Sigmoid colon (tissue), 7 donors: ENCODE measurements around the gene STX2. TPM values are rescaled to one million over a fixed set of nuclear protein-coding genes. Genes with fewer than 3 reads are reported as not detected.

Experiments
- DNase-seq: peaks from one replicate; pipeline ENCODE4 v3.0.0-alpha.2; 2019
- H3K27ac ChIP-seq, 4 donors: fragments of 200-600 bp; sonication (generic); one replicate each; pipeline ENCODE4 v1.5.1; 2016 to 2019; ENCODE audit warnings: mild to moderate bottlenecking in 1 of 4
- H3K27me3 ChIP-seq, 3 donors: fragments of 200-600 bp; sonication (generic); one replicate each; pipeline ENCODE4 v1.5.1; 2019; ENCODE audit warnings: mild to moderate bottlenecking in 1 of 3
- H3K36me3 ChIP-seq, 4 donors: fragments of 200-600 bp; sonication (generic); one replicate each; pipeline ENCODE4 v1.5.1; 2016 to 2019
- H3K4me1 ChIP-seq, 4 donors: fragments of 200-600 bp; sonication (generic); one replicate each; pipeline ENCODE4 v1.5.1; 2017 to 2019
- H3K4me3 ChIP-seq, 4 donors: fragments of 200-600 bp; sonication (generic); one replicate each; pipeline ENCODE4 v1.5.1; 2017 to 2019; ENCODE audit warnings: mild to moderate bottlenecking in 2 of 4, moderate library complexity in 1 of 4
- H3K9me3 ChIP-seq, 4 donors: fragments of 200-600 bp in 3 of 4; sonication (generic) in 3 of 4; one replicate each; pipeline versions ENCODE4 v1.5.1 to v1.6.1; 2013 to 2019
- CTCF ChIP-seq, 4 experiments: fragments of 450-650 bp in 3 of 4; fragments of 200-600 bp in 1 of 4; IDR thresholded peaks; one replicate each; pipeline ENCODE4 v1.5.1; 2016 to 2019; ENCODE audit warnings: antibody characterized with exemption in 4 of 4, mild to moderate bottlenecking in 3 of 4, moderate library complexity in 2 of 4
- EP300 ChIP-seq, 4 donors: sonication (generic); formaldehyde crosslinking; IDR thresholded peaks; one replicate each; pipeline ENCODE4 v1.6.1; 2017; ENCODE audit warnings: antibody characterized with exemption in 4 of 4
- POLR2A ChIP-seq, 2 donors: fragments of 450-650 bp; IDR thresholded peaks; one replicate each; pipeline ENCODE4 v1.6.1; 2016; ENCODE audit warnings: antibody characterized with exemption in 2 of 2, mild to moderate bottlenecking in 2 of 2, moderate library complexity in 2 of 2
- POLR2AphosphoS5 ChIP-seq, 4 donors: sonication (generic); formaldehyde crosslinking; IDR thresholded peaks; one replicate each; pipeline ENCODE4 v1.6.1; 2017; ENCODE audit warnings: antibody characterized with exemption in 4 of 4
- WGBS, 2 donors: extraction: QIAGEN DNeasy Blood & Tissue Kit; methylation state at CpG; one replicate each; pipeline ENCODE4 v1.1.7; 2013; 5-methylcytosine and 5-hydroxymethylcytosine counted together
- intact Hi-C: fragments of 100-400 bp; cut with DNase I; formaldehyde crosslinking; loops from one replicate; pipeline ENCODE4 v1.15.1; 2023
- polyA plus RNA-seq, 3 donors: library from polyadenylated mRNA; stranded (reverse); fragments of 200-250 nt; gene quantifications; one replicate each; pipeline ENCODE4 v1.2.3, GENCODE V29; 2013
- total RNA-seq, 4 donors: library from RNA; depleted of rRNA; stranded (reverse); fragments of >200 nt; gene quantifications; one replicate each; pipeline ENCODE4 v1.1.0, GENCODE V29; 2016
- donor health status: healthy with polysubstance abuse.
- donor health status: Bipolar disorder and iron deficiency.
- donor health status: healthy.

Gene STX2
- total and polyA plus RNA-seq, 7 donors, result 2.8 to 61.2 (median 39.2) TPM

DNA sequence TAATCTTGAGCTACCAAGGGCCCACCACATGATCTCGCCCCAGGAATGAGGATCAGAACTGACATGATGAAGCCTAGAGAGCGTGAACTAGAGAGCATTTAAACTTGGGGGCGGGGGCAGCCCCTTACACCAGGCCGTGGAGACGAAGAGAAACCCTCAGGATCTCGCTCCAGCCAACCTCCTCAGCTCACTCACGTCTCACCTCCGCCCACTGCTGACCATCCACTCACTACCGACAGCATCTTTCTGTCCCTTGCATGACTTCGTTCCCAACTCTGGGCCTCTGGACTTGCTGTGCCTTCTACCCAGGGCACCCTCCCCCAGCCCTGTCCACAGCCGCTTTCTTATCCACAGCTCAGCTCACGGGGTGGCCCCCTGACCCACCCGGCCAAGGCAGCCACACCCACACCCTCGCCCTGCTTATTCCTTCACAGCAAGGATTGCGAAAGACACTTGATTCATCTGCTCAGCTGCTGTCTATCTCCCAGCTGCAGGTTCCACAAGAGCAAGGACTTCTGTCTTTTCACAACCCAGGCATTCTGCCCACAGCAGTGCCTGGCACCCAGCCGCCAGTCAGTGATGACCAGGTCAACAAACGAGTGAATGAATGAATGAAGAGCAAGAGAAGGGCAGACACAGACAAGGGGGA is 6.4 kb downstream of the STX2 start:
- TF ChIP-seq POLR2AphosphoS5 (IDR thresholded peaks at IDR 0.05) (no peak), EP300 (IDR thresholded peaks at IDR 0.05) (no peak), POLR2A (IDR thresholded peaks at IDR 0.05) (no peak), CTCF (IDR thresholded peaks at IDR 0.05) (no peak)
- H3K4me3 ChIP-seq, result no peak overlapping the region

GRCh38 chr12:130831876-130832405 is 7.1 kb downstream of the STX2 start:
- Histone ChIP-seq H3K27me3 (no peaks in the 10 kb centered on the region), H3K9me3 (no peaks in the 10 kb centered on the region), H3K4me1 (peaks cover 0 to 28% (median 15%) of the 10 kb centered on the region in 4 donors), H3K4me3 (no peak overlapping the region), H3K36me3 (no peaks in the 10 kb centered on the region), H3K27ac (no peak overlapping the region)
- TF ChIP-seq POLR2A (IDR thresholded peaks at IDR 0.05), result no peak
- TF ChIP-seq POLR2AphosphoS5 (IDR thresholded peaks at IDR 0.05), result no peak
- TF ChIP-seq CTCF (IDR thresholded peaks at IDR 0.05), result no peak
- TF ChIP-seq EP300 (IDR thresholded peaks at IDR 0.05), result no peak
- 90 to 91% methylated on average over 5 of the region's 5 CpGs for WGBS, 2 donors
- DNase-seq, result no peak
- intact Hi-C loops, result no loop called here

More for the DNA sequence above, 6.4 kb downstream of the STX2 start:
- intact Hi-C loops, result no loop called here
- Histone ChIP-seq H3K27ac (no peak overlapping the region), H3K27me3 (no peaks in the 10 kb centered on the region), H3K9me3 (no peaks in the 10 kb centered on the region), H3K36me3 (no peaks in the 10 kb centered on the region), H3K4me1 (peaks cover 0 to 23% (median 9%) of the 10 kb centered on the region in 4 donors)
- WGBS, 2 donors, result 71 to 76% methylated on average over 17 of the region's 17 CpGs
- DNase-seq, result no peak

DNA sequence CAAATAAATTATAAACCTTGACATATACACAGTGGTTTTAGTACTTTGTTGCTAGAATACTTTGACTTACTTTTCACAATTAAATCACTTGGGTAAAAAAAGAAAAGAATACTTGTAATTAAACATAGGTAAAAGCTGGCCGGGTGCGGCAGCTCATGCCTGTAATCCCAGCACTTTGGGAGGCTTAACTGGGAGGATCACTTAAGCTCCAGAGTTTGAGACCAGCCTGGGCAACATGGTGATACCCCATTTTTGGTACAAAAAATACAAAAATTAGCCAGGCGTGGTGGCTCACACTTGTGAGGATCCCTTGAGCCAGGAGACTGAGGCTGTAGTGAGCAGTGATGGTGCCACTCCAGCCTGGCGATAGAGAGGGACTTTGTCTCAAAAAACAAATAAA is 7.8 kb downstream of the STX2 start:
- TF ChIP-seq CTCF (IDR thresholded peaks at IDR 0.05) (no peak), EP300 (IDR thresholded peaks at IDR 0.05) (no peak), POLR2AphosphoS5 (IDR thresholded peaks at IDR 0.05) (no peak), POLR2A (IDR thresholded peaks at IDR 0.05) (no peak)

GRCh38 chr12:130830246-130830551 is 8.9 kb downstream of the STX2 start:
- no peaks in the 10 kb centered on the region for H3K27me3 ChIP-seq
- TF ChIP-seq CTCF (IDR thresholded peaks at IDR 0.05), result no peak
- no peak for TF ChIP-seq EP300 (IDR thresholded peaks at IDR 0.05)
- no peak for TF ChIP-seq POLR2A (IDR thresholded peaks at IDR 0.05)
- no peak for TF ChIP-seq POLR2AphosphoS5 (IDR thresholded peaks at IDR 0.05)
- H3K36me3 ChIP-seq, result no peaks in the 10 kb centered on the region
- DNase-seq, result no peak
- H3K4me3 ChIP-seq, result no peak overlapping the region
- no peaks in the 10 kb centered on the region for H3K9me3 ChIP-seq
- intact Hi-C loops, result no loop called here
- WGBS, 2 donors, result 78 to 86% methylated on average over 14 of the region's 14 CpGs
- H3K27ac ChIP-seq, result no peak overlapping the region
- peaks cover 0 to 29% (median 19%) of the 10 kb centered on the region in 4 donors for H3K4me1 ChIP-seq

More for the DNA sequence above, 7.8 kb downstream of the STX2 start:
- Histone ChIP-seq H3K9me3 (no peaks in the 10 kb centered on the region), H3K36me3 (no peaks in the 10 kb centered on the region), H3K4me1 (peaks cover 0 to 31% (median 18%) of the 10 kb centered on the region in 4 donors), H3K4me3 (no peak overlapping the region), H3K27me3 (no peaks in the 10 kb centered on the region), H3K27ac (no peak overlapping the region)
- intact Hi-C loops, result no loop called here
- WGBS, 2 donors, result 76 to 79% methylated on average over 4 of the region's 4 CpGs
- no peak for DNase-seq
